IMR-90 (cell line): ENCODE results near the gene NDUFS7. TPM values are rescaled to one million over a fixed set of nuclear protein-coding genes. Genes with fewer than 3 reads are reported as not detected.

Experiments
- ATAC-seq: fragments of 200-7000 bp; cut with Tn5 transposase; 2 replicates; pipeline ENCODE4 v1.9.1; 2020; ENCODE audit warnings: low read depth, mild to moderate bottlenecking, moderate library complexity
- BruUV-seq: library from RNA; stranded (reverse); fragments of 400-500 nt; replicated peaks from 2 replicates; lab custom pipeline; 2021; lab: Mats Ljungman, UMichigan
- CTCF ChIA-PET: fragments of 300-600 bp; formaldehyde crosslinking; extraction: SDS; loops from one replicate; lab custom pipeline; 2021; ENCODE audit warnings: antibody characterized with exemption; lab: Yijun Ruan, JAX
- POLR2A ChIA-PET: fragments of 300-600 bp; sonication (Branson Sonifier 250); formaldehyde crosslinking; loops from one replicate; lab custom pipeline; 2022; ENCODE audit warnings: antibody characterized with exemption; ENCODE audit not compliant: unreplicated experiment; lab: Charles Lee
- DNase-seq: peaks from one replicate; pipeline ENCODE4 v3.0.0; 2013
- H2AFZ ChIP-seq: replicated peaks from 2 replicates; pipeline ENCODE3; 2013; ENCODE audit warnings: low read length, mild to moderate bottlenecking; ENCODE audit not compliant: poor library complexity
- H2AK5ac ChIP-seq: 2 replicates; pipeline ENCODE4 v1.6.1; 2013; ENCODE audit warnings: low read depth, low read length, inconsistent platforms
- H2AK9ac ChIP-seq: replicated peaks from 2 replicates; pipeline ENCODE3; 2013; ENCODE audit warnings: mild to moderate bottlenecking, low read depth, low read length, moderate library complexity; ENCODE audit not compliant: poor library complexity
- H2BK120ac ChIP-seq: 2 replicates; pipeline ENCODE4 v1.6.1; 2013; ENCODE audit warnings: low read depth, low read length, inconsistent platforms
- H2BK15ac ChIP-seq: 3 replicates; pipeline ENCODE4 v1.6.1; 2013; ENCODE audit warnings: low read depth, low read length, inconsistent platforms
- H2BK20ac ChIP-seq: 2 replicates; pipeline ENCODE4 v1.6.1; 2013; ENCODE audit warnings: low read depth, mild to moderate bottlenecking, inconsistent platforms, low read length, moderate library complexity
- H2BK5ac ChIP-seq: 2 replicates; pipeline ENCODE4 v1.6.1; 2013; ENCODE audit warnings: mild to moderate bottlenecking, low read depth, low read length, inconsistent platforms; ENCODE audit not compliant: poor library complexity, severe bottlenecking
- H3K14ac ChIP-seq: replicated peaks from 2 replicates; pipeline ENCODE4 v1.6.1; 2013; ENCODE audit warnings: low read depth, low read length, inconsistent platforms
- H3K18ac ChIP-seq: 2 replicates; pipeline ENCODE4 v1.6.1; 2013; ENCODE audit warnings: low read depth, low read length, control low read depth
- H3K23ac ChIP-seq: 2 replicates; pipeline ENCODE4 v1.6.1; 2013; ENCODE audit warnings: low read depth, low read length, inconsistent platforms
- H3K27ac ChIP-seq: 2 replicates; pipeline ENCODE4 v1.5.1; 2013; ENCODE audit warnings: mild to moderate bottlenecking, control low read depth, low read length; ENCODE audit not compliant: insufficient read depth
- H3K27me3 ChIP-seq: 2 replicates; pipeline ENCODE4 v1.6.1; 2013; ENCODE audit warnings: low read length; ENCODE audit not compliant: control insufficient read depth, insufficient read depth
- H3K36me3 ChIP-seq: 2 replicates; pipeline ENCODE4 v1.6.1; 2013; ENCODE audit warnings: low read length, mixed read lengths; ENCODE audit not compliant: control insufficient read depth, insufficient read depth
- H3K4ac ChIP-seq: 2 replicates; pipeline ENCODE4 v1.6.1; 2013; ENCODE audit warnings: low read depth, low read length, inconsistent platforms
- H3K4me1 ChIP-seq: 2 replicates; pipeline ENCODE4 v1.6.1; 2013; ENCODE audit warnings: low read length, mixed read lengths; ENCODE audit not compliant: control insufficient read depth, insufficient read depth
- H3K4me2 ChIP-seq: 2 replicates; pipeline ENCODE4 v1.6.1; 2013; ENCODE audit warnings: low read depth, mild to moderate bottlenecking, control low read depth, low read length, moderate library complexity
- H3K4me3 ChIP-seq: 2 replicates; pipeline ENCODE4 v1.5.1; 2013; ENCODE audit warnings: low read depth, mild to moderate bottlenecking, control low read depth, low read length, moderate library complexity; ENCODE audit not compliant: insufficient read depth
- H3K56ac ChIP-seq: 2 replicates; pipeline ENCODE4 v1.6.1; 2013; ENCODE audit warnings: low read length, inconsistent platforms; ENCODE audit not compliant: insufficient read depth; ENCODE audit errors: extremely low read depth
- H3K79me1 ChIP-seq, 2 experiments: 2 replicates each; pipeline ENCODE4 v1.6.1; 2013; ENCODE audit warnings: low read length in 2 of 2, inconsistent platforms in 1 of 2, low read depth in 1 of 2
- H3K9ac ChIP-seq: 2 replicates; pipeline ENCODE4 v1.6.1; 2013; ENCODE audit warnings: low read depth, low read length, control low read depth
- H3K9me1 ChIP-seq: 2 replicates; pipeline ENCODE4 v1.6.1; 2013; ENCODE audit warnings: low read length, inconsistent platforms; ENCODE audit not compliant: insufficient read depth
- H3K9me3 ChIP-seq: 2 replicates; pipeline ENCODE4 v1.6.1; 2013; ENCODE audit warnings: low read length; ENCODE audit not compliant: control insufficient read depth, insufficient read depth
- H4K20me1 ChIP-seq: 2 replicates; pipeline ENCODE4 v1.6.1; 2013; ENCODE audit warnings: low read length, inconsistent platforms; ENCODE audit not compliant: insufficient read depth
- H4K5ac ChIP-seq: 2 replicates; pipeline ENCODE4 v1.6.1; 2013; ENCODE audit warnings: mild to moderate bottlenecking, low read depth, low read length, control low read depth
- H4K8ac ChIP-seq, 2 experiments: 2 replicates each; pipeline ENCODE4 v1.6.1; 2013; ENCODE audit warnings: low read depth in 2 of 2, low read length in 2 of 2, control low read depth in 1 of 2, inconsistent platforms in 1 of 2
- H4K91ac ChIP-seq: 2 replicates; pipeline ENCODE4 v1.6.1; 2013; ENCODE audit warnings: low read depth, low read length, inconsistent platforms; ENCODE audit not compliant: insufficient read depth
- BHLHE40 ChIP-seq: fragments of 150-350 bp; IDR thresholded peaks from 2 replicates; pipeline ENCODE4 v1.6.1; 2016; ENCODE audit warnings: mild to moderate bottlenecking, low read depth, low read length
- CEBPB ChIP-seq: IDR thresholded peaks from 2 replicates; pipeline ENCODE4 v1.6.1; 2012; ENCODE audit warnings: low read depth, low read length, improper control_type of control experiment
- CHD1 ChIP-seq: IDR thresholded peaks from 2 replicates; pipeline ENCODE4 v1.6.1; 2012; ENCODE audit warnings: low read depth, low read length, improper control_type of control experiment
- CTCF ChIP-seq: conservative IDR thresholded peaks from 2 replicates; pipeline ENCODE4 v1.5.1; 2012; ENCODE audit warnings: mild to moderate bottlenecking, low read depth, low read length, improper control_type of control experiment
- ELK1 ChIP-seq: fragments of 150-350 bp; IDR thresholded peaks from 2 replicates; pipeline ENCODE4 v1.6.1; 2016; ENCODE audit warnings: low read depth, mild to moderate bottlenecking, low read length, moderate library complexity, borderline replicate concordance
- FOS ChIP-seq: fragments of 150-350 bp; IDR thresholded peaks from 2 replicates; pipeline ENCODE4 v1.6.1; 2016; ENCODE audit warnings: low read depth, low read length
- MAFK ChIP-seq: IDR thresholded peaks from 2 replicates; pipeline ENCODE4 v1.6.1; 2012; ENCODE audit warnings: low read depth, low read length, improper control_type of control experiment
- MAZ ChIP-seq: IDR thresholded peaks from 2 replicates; pipeline ENCODE4 v1.6.1; 2012; ENCODE audit warnings: low read depth, mild to moderate bottlenecking, low read length, improper control_type of control experiment, moderate library complexity, borderline replicate concordance
- MXI1 ChIP-seq: IDR thresholded peaks from 2 replicates; pipeline ENCODE4 v1.6.1; 2012; ENCODE audit warnings: low read depth, mild to moderate bottlenecking, low read length, moderate library complexity, borderline replicate concordance
- NFE2L2 ChIP-seq: fragments of 150-350 bp; IDR thresholded peaks from 2 replicates; pipeline ENCODE4 v1.6.1; 2016; ENCODE audit warnings: low read depth, mild to moderate bottlenecking, low read length
- POLR2A ChIP-seq: IDR thresholded peaks from 2 replicates; pipeline ENCODE4 v1.6.1; 2012; ENCODE audit warnings: mild to moderate bottlenecking, low read depth, low read length
- RAD21 ChIP-seq: IDR thresholded peaks from 2 replicates; pipeline ENCODE4 v1.6.1; 2012; ENCODE audit warnings: low read length, improper control_type of control experiment
- RCOR1 ChIP-seq: IDR thresholded peaks from 2 replicates; pipeline ENCODE4 v1.6.1; 2012; ENCODE audit warnings: mild to moderate bottlenecking, low read length, improper control_type of control experiment; ENCODE audit not compliant: insufficient replicate concordance
- RFX5 ChIP-seq: IDR thresholded peaks from 2 replicates; pipeline ENCODE4 v1.8.0; 2012; ENCODE audit warnings: low read depth, mild to moderate bottlenecking, low read length, moderate library complexity
- SMC3 ChIP-seq: fragments of 150-350 bp; IDR thresholded peaks from 2 replicates; pipeline ENCODE4 v1.6.1; 2016; ENCODE audit warnings: low read depth, mild to moderate bottlenecking, antibody characterized with exemption, low read length, moderate library complexity
- USF2 ChIP-seq: fragments of 150-350 bp; IDR thresholded peaks from 2 replicates; pipeline ENCODE4 v1.6.1; 2017; ENCODE audit warnings: mild to moderate bottlenecking, antibody characterized with exemption, low read length, low read depth
- WGBS, 2 experiments: methylation state at CpG; one replicate each; pipeline versions ENCODE4 v1.1.5 to v1.1.7; 2013; ENCODE audit warnings: missing lambda C conversion rate in 2 of 2; ENCODE audit not compliant: insufficient read length in 1 of 2; ENCODE audit errors: extremely low coverage in 2 of 2; 5-methylcytosine and 5-hydroxymethylcytosine counted together
- dilution Hi-C: fragments of 300-500 bp; cut with HindIII; formaldehyde crosslinking; loops from one replicate; pipeline ENCODE4 v1.14.3; 2018; ENCODE audit warnings: low sequenced_read_pairs; ENCODE audit not compliant: unreplicated experiment
- in situ Hi-C: fragments of 300-500 bp; cut with MboI; formaldehyde crosslinking; loops from 3 replicates; pipeline ENCODE4 v1.14.3; 2019; ENCODE audit warnings: low sequenced_read_pairs, inconsistent platforms, mixed read lengths
- intact Hi-C: fragments of 100-400 bp; cut with micrococcal nuclease; formaldehyde crosslinking; loops from 2 replicates; pipeline ENCODE4 v1.10.0; 2022
- polyA plus RNA-seq, 3 experiments: library from polyadenylated mRNA; depleted of rRNA; stranded (reverse); fragments of >200 nt; gene quantifications; 2 replicates each; pipeline ENCODE4 v1.2.3, GENCODE V29; 2012; ENCODE audit warnings: low replicate concordance in 1 of 3
- total RNA-seq: library from RNA; depleted of rRNA; stranded (reverse); fragments of >200 nt; gene quantifications from 2 replicates; pipeline ENCODE4 v1.2.3, GENCODE V29; 2012

Gene NDUFS7
- total and polyA plus RNA-seq, 2 of the 4 experiments (the other 2 are of a cell fraction), result 60.8 to 136 TPM

DNA sequence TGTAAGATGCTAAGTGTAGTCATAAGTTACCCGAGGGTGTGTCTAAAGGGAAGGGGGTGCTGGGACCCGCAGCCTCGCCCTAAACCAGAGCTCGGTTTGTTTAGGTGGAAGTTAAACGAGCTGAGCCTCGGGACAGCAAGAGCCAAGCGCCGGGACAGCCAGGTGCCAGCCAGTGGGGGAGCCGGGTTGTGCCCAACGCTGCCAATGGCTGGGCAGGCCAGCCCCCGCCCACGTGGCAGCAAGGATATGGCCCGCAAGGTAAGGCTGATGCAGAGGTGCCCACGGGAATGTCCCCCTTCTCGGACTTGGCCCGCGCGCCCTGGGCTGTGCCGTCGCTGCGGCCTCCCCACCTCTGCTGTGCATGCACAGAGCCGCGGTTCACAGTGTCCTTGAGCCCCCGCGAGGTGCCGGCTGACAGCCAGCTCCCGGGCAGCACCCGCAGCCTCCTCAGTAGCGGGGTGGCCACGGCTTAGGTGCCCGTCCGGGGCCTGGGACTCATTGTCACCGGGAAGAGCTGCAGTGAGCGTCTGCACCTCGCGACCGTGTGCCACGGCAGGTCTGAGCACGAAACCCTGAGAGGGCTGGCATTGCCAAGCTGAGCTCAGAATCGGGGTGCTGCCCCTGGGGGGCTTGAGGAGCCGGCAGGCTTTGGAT, 45.2 kb downstream of the NDUFS7 start:
- H3K79me1 ChIP-seq, result peaks cover 25 to 72% of the 10 kb centered on the region in 2 experiments
- no peak overlapping the region for H2BK120ac ChIP-seq
- H3K4me2 ChIP-seq, result no peak overlapping the region
- H4K20me1 ChIP-seq, result peaks cover 39% of the 10 kb centered on the region
- peaks cover 72% of the 10 kb centered on the region for H3K36me3 ChIP-seq
- no peak overlapping the region for H3K14ac ChIP-seq
- no TSS peak for BruUV-seq
- dilution Hi-C loops (no loop called here), in situ Hi-C loops (no loop called here), intact Hi-C loops (no loop called here)
- DNase-seq (no peak), ATAC-seq (no peak)
- no peak overlapping the region for H3K27ac ChIP-seq
- no peaks in the 10 kb centered on the region for H3K9me3 ChIP-seq
- no peak overlapping the region for H4K91ac ChIP-seq
- 0 out of 2 replicates have a peak, but pooled peaks cover 3% of the 10 kb centered on the region for H3K9me1 ChIP-seq
- no peak overlapping the region for H2BK5ac ChIP-seq
- no peak overlapping the region for H3K18ac ChIP-seq
- H3K4me1 ChIP-seq, result no peaks in the 10 kb centered on the region
- no peak overlapping the region for H2AK5ac ChIP-seq
- H3K4ac ChIP-seq, result no peak overlapping the region
- H2BK20ac ChIP-seq, result no peak overlapping the region
- no peak overlapping the region for H2BK15ac ChIP-seq
- H2AK9ac ChIP-seq, result no peak overlapping the region
- H3K27me3 ChIP-seq, result no peaks in the 10 kb centered on the region
- TF ChIP-seq CTCF, result no peak
- no peak for TF ChIP-seq USF2
- no peak for TF ChIP-seq CHD1
- no peak for TF ChIP-seq MXI1
- no peak for TF ChIP-seq ELK1
- TF ChIP-seq MAZ, result no peak
- TF ChIP-seq RFX5, result no peak
- no peak for TF ChIP-seq CEBPB
- no peak for TF ChIP-seq RAD21
- no peak for TF ChIP-seq BHLHE40
- no peak for TF ChIP-seq RCOR1
- TF ChIP-seq POLR2A, result no peak
- no peak for TF ChIP-seq MAFK
- TF ChIP-seq SMC3, result no peak
- TF ChIP-seq NFE2L2, result no peak
- no peak for TF ChIP-seq FOS
- POLR2A ChIA-PET, result no interaction called here
- WGBS, 2 experiments, result 95% methylated on average over 35 of the region's 41 CpGs; no CpG with 5 or more reads in 1 of the 2 experiments
- no peak overlapping the region for H3K56ac ChIP-seq
- no peak overlapping the region for H4K5ac ChIP-seq
- H4K8ac ChIP-seq, result no peak overlapping the region
- no peak overlapping the region for H3K9ac ChIP-seq
- H3K23ac ChIP-seq, result no peak overlapping the region
- CTCF ChIA-PET, result no interaction called here
- H3K4me3 ChIP-seq, result no peak overlapping the region
- H2AFZ ChIP-seq, result no peak overlapping the region
